Activated CD8-positive, alpha-beta memory T cell treated with anti-CD3 and anti-CD28 coated beads, Interleukin-2, amount 10 ng/mL, durations not matched to agents 7 days and 5 days (primary cell): ENCODE results near the gene CBX2. TPM values are rescaled to one million over a fixed set of nuclear protein-coding genes. Genes with fewer than 3 reads are reported as not detected.

Experiments used
- ATAC-seq: fragments of 150-1000 bp; cut with Tn5 transposase; one replicate; pipeline ENCODE4 v1.10.0; 2021; ENCODE audit warnings: moderate library complexity
- CTCF ChIA-PET: fragments of 350-600 bp; sonication (Branson Sonifier 250); formaldehyde crosslinking; loops from one replicate; lab custom pipeline; 2021; ENCODE audit warnings: antibody characterized with exemption; lab: Charles Lee
- DNase-seq: peaks from one replicate; pipeline ENCODE4 v3.0.0-alpha.2; 2020
- H3K27ac Mint-ChIP-seq: one replicate; pipeline ENCODE4 v1.8.0; 2021; ENCODE audit warnings: mild to moderate bottlenecking, mixed read lengths
- H3K27me3 Mint-ChIP-seq: one replicate; pipeline ENCODE4 v1.8.0; 2021; ENCODE audit warnings: mixed read lengths
- H3K36me3 Mint-ChIP-seq: one replicate; pipeline ENCODE4 v1.8.0; 2021; ENCODE audit warnings: mild to moderate bottlenecking, mixed read lengths
- H3K4me1 Mint-ChIP-seq: one replicate; pipeline ENCODE4 v1.8.0; 2021; ENCODE audit warnings: mixed read lengths
- H3K4me3 Mint-ChIP-seq: one replicate; pipeline ENCODE4 v1.8.0; 2021; ENCODE audit warnings: mild to moderate bottlenecking, moderate library complexity, mixed read lengths
- H3K9me3 Mint-ChIP-seq: one replicate; pipeline ENCODE4 v1.8.0; 2022; ENCODE audit warnings: low read depth, mixed read lengths
- total RNA-seq, 2 experiments: library from RNA; stranded (reverse); gene quantifications; one replicate each; pipeline ENCODE4 v1.2.3, GENCODE V29; 2021

Gene CBX2
- total RNA-seq, 2 experiments from 2014 or later, result 5.3 to 6.8 TPM

GRCh38 chr17:79803421-79803996, 25.6 kb downstream of the CBX2 start:
- Mint-ChIP-seq H3K36me3 (peaks cover 8% of the 10 kb centered on the region), H3K9me3 (no peaks in the 10 kb centered on the region), H3K4me3 (no peak overlapping the region), H3K27me3 (peaks cover 85% of the 10 kb centered on the region), H3K27ac (peak overlapping the region; percentile 67), H3K4me1 (peaks cover 38% of the 10 kb centered on the region)
- CTCF ChIA-PET, result interaction anchor here (1.7 to 8.4 kb wide), 5 partner anchors 9 to 190 kb away, joined by 3 to 51 read pairs (median 7); no protein-coding TSS in a partner anchor
- no peak for ATAC-seq
- DNase-seq, result no peak

- Mint-ChIP-seq H3K27me3 (peaks cover 87% of the 10 kb centered on the region), H3K4me1 (peaks cover 38% of the 10 kb centered on the region), H3K27ac (peak overlapping the region; percentile 75), H3K4me3 (peak overlapping the region; percentile 59), H3K36me3 (peaks cover 8% of the 10 kb centered on the region), H3K9me3 (no peaks in the 10 kb centered on the region)
- ATAC-seq (peak; percentile 77), DNase-seq (peak; percentile 84)
- CTCF ChIA-PET, result interaction anchor here (1.3 to 8.4 kb wide), 7 partner anchors 9 to 297 kb away, joined by 3 to 51 read pairs (median 7); partner anchors contain the start of gene GAA
Measured at GRCh38 chr17:79803997-79804855, 26.3 kb downstream of the CBX2 start.

GRCh38 chr17:79804856-79805696, 27.1 kb downstream of the CBX2 start:
- no peak for DNase-seq
- CTCF ChIA-PET, result interaction anchor here (1.1 to 8.4 kb wide), 8 partner anchors 8 to 296 kb away, joined by 3 to 51 read pairs (median 6); partner anchors contain the start of gene GAA
- Mint-ChIP-seq H3K4me3 (peak overlapping the region; percentile 59), H3K27ac (peak overlapping the region; percentile 75), H3K9me3 (no peaks in the 10 kb centered on the region), H3K36me3 (peaks cover 8% of the 10 kb centered on the region), H3K4me1 (peaks cover 32% of the 10 kb centered on the region), H3K27me3 (peaks cover 84% of the 10 kb centered on the region)
- ATAC-seq, result no peak

GRCh38 chr17:79806446-79806760, 28.5 kb downstream of the CBX2 start:
- Mint-ChIP-seq H3K4me1 (peaks cover 30% of the 10 kb centered on the region), H3K9me3 (no peaks in the 10 kb centered on the region), H3K4me3 (no peak overlapping the region), H3K36me3 (peaks cover 6% of the 10 kb centered on the region), H3K27me3 (peaks cover 78% of the 10 kb centered on the region), H3K27ac (no peak overlapping the region)
- DNase-seq (no peak), ATAC-seq (no peak)
- CTCF ChIA-PET, result interaction anchor here (4.2 to 7.0 kb wide), 2 partner anchors 30 to 35 kb away, joined by 25 to 38 read pairs; no protein-coding TSS in a partner anchor

- Mint-ChIP-seq H3K4me3 (no peak overlapping the region), H3K27ac (no peak overlapping the region), H3K36me3 (peaks cover 3% of the 10 kb centered on the region), H3K27me3 (peaks cover 78% of the 10 kb centered on the region), H3K4me1 (peaks cover 37% of the 10 kb centered on the region), H3K9me3 (no peaks in the 10 kb centered on the region)
- ATAC-seq (no peak), DNase-seq (no peak)
- CTCF ChIA-PET, result interaction anchor here (1.6 to 7.0 kb wide), 9 partner anchors 10 to 185 kb away, joined by 4 to 38 read pairs (median 6); partner anchors contain the start of genes CBX4 and CBX8
Measured at GRCh38 chr17:79806863-79807720, 29.1 kb downstream of the CBX2 start.

- peaks cover 37% of the 10 kb centered on the region for H3K4me1 Mint-ChIP-seq
- peaks cover 73% of the 10 kb centered on the region for H3K27me3 Mint-ChIP-seq
- no peak for DNase-seq
- H3K36me3 Mint-ChIP-seq, result peaks cover 3% of the 10 kb centered on the region
- H3K27ac Mint-ChIP-seq, result no peak overlapping the region
- H3K9me3 Mint-ChIP-seq, result no peaks in the 10 kb centered on the region
- ATAC-seq, result peak; percentile 24
- H3K4me3 Mint-ChIP-seq, result no peak overlapping the region
- CTCF ChIA-PET, result interaction anchor here (0.6 to 7.0 kb wide), 18 partner anchors 9 to 198 kb away, joined by 3 to 38 read pairs (median 5); partner anchors contain the start of genes CBX4 and CBX8
Measured at GRCh38 chr17:79808763-79809529, 31.0 kb downstream of the CBX2 start.

- Mint-ChIP-seq H3K36me3 (no peaks in the 10 kb centered on the region), H3K9me3 (no peaks in the 10 kb centered on the region), H3K27me3 (peaks cover 75% of the 10 kb centered on the region), H3K27ac (no peak overlapping the region), H3K4me3 (no peak overlapping the region), H3K4me1 (peaks cover 37% of the 10 kb centered on the region)
- CTCF ChIA-PET, result interaction anchor here (0.8 to 7.0 kb wide), 7 partner anchors 13 to 184 kb away, joined by 3 to 38 read pairs (median 6); partner anchors contain the start of genes CBX4 and CBX8
- ATAC-seq (no peak), DNase-seq (no peak)
Measured at GRCh38 chr17:79809530-79810129, 31.7 kb downstream of the CBX2 start.

GRCh38 chr17:79810130-79811010, 32.4 kb downstream of the CBX2 start:
- peaks cover 29% of the 10 kb centered on the region for H3K4me1 Mint-ChIP-seq
- no peak overlapping the region for H3K4me3 Mint-ChIP-seq
- ATAC-seq, result peak; percentile 95
- H3K9me3 Mint-ChIP-seq, result no peaks in the 10 kb centered on the region
- peaks cover 67% of the 10 kb centered on the region for H3K27me3 Mint-ChIP-seq
- peak; percentile 81 for DNase-seq
- H3K27ac Mint-ChIP-seq, result no peak overlapping the region
- H3K36me3 Mint-ChIP-seq, result no peaks in the 10 kb centered on the region
- CTCF ChIA-PET, result interaction anchor here (0.7 to 7.0 kb wide), 13 partner anchors 9 to 182 kb away, joined by 3 to 51 read pairs (median 7); partner anchors contain the start of genes CBX4 and CBX8

- no peak overlapping the region for H3K4me3 Mint-ChIP-seq
- peak; percentile 56 for DNase-seq
- peaks cover 63% of the 10 kb centered on the region for H3K27me3 Mint-ChIP-seq
- H3K27ac Mint-ChIP-seq, result peak overlapping the region; percentile 46
- H3K36me3 Mint-ChIP-seq, result no peaks in the 10 kb centered on the region
- ATAC-seq, result no peak
- H3K9me3 Mint-ChIP-seq, result no peaks in the 10 kb centered on the region
- H3K4me1 Mint-ChIP-seq, result peaks cover 24% of the 10 kb centered on the region
- CTCF ChIA-PET, result interaction anchor here (0.7 to 7.0 kb wide), 11 partner anchors 9 to 181 kb away, joined by 3 to 51 read pairs (median 7); partner anchors contain the start of genes CBX4 and CBX8
Measured at GRCh38 chr17:79811011-79811867, 33.3 kb downstream of the CBX2 start.
